ENCODE data around the gene CCDC141.
A peak's percentile ranks its signal among the peaks of the same experiment; 100 is the strongest.
"Not testable (repeated sequence)": the region's sequence is repeated elsewhere in the genome, so short reads cannot be mapped to it uniquely, and the experiment has no call there.

CCDC141 gene

DNA sequence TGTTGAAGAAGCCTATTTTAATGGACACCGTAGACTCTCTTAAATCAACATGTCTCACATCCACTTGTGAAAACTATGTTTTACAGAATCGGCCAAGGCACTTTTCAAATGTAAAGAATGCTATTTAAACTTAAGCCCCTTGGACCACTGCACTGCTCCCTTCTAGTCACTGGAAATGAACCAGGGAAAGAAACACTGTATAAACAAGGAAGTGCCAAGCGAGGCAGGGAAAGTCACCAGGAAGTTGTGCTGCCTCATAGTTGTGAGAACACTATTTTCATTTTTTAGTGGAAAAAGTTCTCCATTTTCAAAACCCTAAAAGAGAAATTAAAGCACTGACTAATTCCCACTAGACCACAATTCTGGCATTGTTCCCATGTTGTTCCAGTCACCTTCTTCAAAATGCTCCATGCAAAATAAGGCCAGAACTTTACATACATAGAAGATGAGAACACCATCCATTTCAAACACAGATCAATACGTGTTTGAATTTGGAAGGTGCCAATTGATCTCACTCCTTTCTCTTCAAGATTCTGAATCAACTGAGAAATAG lies 13.5 kb downstream of the CCDC141 start:
- DNase-seq (ENCODE audit: low spot score): no peak

DNA sequence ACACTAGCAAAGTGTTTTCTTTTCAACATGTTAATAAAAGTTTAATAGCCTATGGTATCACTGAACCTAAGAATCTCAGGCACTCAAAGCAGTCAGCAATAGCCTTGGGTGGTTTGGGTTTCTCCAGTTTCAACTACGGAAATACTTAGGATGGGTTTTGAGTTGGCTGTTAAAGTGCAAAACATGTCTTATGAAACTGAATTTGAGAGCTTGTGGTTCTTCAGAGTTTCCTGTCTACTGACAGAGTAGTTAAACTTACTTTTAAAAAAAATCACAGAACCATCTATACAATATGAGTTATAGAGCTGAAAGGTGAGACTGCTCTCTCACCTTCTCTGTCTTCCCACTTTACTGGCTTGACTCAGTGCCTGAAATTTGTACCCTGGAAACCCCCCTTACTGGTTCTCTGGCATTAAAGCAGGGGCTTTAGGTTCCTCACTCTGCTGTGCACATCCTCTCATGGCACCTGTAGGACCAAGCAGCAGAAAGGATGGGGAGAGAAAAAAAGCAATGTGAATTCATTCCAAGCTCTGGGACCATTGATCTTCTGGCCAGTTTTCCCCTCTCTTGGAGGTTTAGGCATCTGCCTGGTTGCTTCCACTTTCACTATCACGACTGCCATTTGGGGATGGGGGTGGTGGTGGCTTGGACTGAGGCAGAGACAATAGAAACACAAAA lies 18.1 kb downstream of the CCDC141 start:
- no peak for DNase-seq (ENCODE audit: low spot score)

DNA sequence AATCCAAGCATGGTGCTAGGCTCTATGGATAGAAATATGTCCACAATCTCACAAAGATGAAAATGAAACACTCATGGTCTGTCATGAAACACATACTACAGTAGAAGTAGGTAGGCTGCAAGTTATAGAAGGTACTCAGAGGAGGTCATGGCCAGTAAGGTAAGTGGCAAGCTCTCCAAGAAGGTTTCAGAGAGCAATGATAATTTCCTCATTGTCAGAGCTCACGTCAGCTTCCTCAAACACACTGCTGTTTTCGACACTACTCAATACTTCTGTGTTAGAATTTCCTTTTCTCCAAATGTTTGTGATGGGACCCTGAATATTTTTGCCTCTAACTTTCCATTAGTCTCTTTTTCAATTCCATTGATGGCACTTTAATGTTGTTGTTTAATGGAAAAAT lies 25.5 kb downstream of the CCDC141 start:
- DNase-seq (ENCODE audit: low spot score): no peak

GRCh38 chr2:179022685-179023084 lies 27.3 kb downstream of the CCDC141 start:
- no peak for DNase-seq (ENCODE audit: low spot score)

DNA sequence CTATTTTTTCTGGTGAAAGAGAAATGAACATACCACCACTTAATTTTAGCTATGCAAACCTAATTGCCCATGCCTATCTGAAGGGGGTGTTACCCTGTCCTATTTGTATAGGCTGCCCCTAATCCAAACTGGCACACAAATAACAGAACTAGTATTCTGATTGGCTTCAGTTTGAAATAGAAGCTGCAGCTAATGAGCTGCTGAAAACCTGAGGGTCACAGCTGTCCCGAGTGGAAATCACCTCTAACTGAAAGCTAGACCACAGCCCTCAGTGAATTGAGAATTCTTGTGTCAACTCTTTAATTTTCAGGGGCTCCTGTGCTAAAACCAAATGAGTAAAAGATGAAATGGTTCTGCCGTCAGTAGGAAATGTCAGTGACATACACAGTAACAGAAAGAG lies 28.7 kb downstream of the CCDC141 start:
- DNase-seq (ENCODE audit: low spot score): no peak

GRCh38 chr2:179020156-179020750 lies 29.7 kb downstream of the CCDC141 start:
- DNase-seq (ENCODE audit: low spot score): peak; percentile 17

DNA sequence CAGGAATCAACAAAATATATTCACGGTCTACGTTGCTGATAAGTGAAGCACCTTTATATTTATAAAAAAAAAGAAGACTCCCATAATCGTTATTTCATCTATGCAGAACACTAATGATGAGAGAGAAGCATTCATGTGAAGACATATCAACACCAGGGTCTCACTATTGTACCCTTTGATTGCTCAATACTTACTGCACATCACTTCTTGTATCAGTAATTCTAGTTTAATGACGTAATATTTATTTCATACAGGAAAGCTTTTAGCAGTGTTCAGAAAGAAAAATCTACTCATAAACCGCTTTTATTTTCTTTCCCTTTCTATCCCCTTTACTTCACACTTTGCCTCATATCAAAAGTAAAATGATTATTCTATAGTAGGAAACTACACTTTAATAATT lies 30.7 kb downstream of the CCDC141 start:
- DNase-seq (ENCODE audit: low spot score): no peak

DNA sequence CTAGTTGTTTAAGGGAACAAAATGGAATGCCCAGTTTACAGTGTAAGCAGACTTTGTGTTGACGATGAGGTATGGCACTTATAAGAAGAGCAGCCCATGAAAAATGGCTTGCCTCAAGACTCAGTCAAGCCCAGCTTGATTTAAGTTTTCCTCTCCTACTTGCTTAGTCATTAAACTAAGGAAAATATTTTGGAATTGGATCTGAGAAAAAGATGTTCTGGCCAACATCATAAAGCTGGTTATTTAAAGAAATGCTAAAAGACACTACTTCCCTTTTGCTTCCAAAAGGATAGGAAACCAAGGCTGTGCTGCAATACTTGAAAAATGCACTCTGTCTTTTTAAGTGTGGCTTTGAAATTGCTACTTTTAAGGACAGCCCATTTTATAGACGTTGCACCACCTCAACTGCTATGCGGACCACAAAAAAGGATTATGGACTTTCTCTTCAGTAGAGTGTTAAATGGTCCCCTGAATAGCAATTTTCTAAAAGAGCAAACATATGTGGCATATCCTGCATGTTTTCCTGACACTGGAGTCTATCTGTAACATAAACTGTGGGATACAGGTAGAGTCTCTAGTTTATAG lies 32.1 kb downstream of the CCDC141 start:
- no peak for DNase-seq (ENCODE audit: low spot score)

- DNase-seq (ENCODE audit: low spot score): not testable (repeated sequence)
Measured at GRCh38 chr2:179014189-179014588, 35.7 kb downstream of the CCDC141 start.

- DNase-seq (ENCODE audit: low spot score): no peak
Measured at GRCh38 chr2:179005976-179006375, 44.0 kb downstream of the CCDC141 start.

DNA sequence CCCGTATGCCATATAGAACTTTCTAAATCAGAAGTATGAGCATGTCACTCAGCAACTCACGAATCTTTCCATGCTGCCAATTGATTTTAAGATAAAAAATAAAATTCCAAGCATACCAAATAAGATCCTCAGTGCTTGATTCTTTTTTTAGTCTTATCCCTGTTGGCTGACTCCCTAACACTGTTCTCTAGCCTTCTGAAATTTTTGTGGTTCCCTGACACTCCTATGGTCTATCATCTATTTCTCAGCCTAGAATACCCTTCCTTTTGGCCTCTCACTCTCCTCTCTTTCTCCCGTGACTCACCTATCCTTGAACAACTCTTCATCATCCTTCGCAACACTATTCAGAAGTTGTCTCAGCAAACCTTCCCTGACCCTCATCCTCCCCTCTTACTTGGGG lies 50.5 kb downstream of the CCDC141 start:
- no peak for DNase-seq (ENCODE audit: low spot score)

DNA sequence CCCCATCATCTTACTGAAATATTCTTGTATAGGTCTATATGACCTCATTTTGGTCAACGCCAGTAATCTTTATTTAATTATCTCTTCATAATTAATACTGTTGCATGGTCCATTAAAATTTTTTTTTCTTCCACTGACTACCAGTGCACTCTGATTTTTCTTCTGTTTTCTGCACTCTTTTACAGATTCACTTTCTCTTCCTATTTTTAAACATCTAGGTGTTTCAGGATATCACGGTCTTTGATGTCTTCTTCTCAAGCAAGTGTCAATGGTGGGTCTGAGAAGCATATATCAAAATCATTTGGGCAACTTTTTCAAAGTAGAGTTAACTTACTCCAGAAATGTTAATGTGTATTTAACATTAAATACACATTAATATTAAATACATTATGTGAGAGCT lies 51.4 kb downstream of the CCDC141 start:
- no peak for DNase-seq (ENCODE audit: low spot score)

DNA sequence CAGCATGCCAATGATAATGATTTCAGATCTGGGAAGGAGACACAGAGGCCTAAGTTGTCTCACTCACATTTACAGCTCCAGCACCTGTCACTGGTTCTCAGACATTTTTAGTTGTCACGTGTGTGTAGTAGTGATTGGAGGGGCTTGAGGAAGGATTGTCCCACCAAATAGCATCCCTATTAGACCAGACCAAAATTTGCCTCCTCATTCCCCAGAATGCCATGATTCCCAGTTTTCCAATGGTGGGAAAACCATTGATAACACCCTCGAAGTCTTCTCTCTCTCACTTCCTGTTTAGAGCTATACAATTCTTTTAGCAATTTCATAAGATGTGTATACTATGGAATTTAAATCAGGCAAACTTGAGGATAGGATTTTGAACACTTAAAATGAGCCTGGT lies 52.5 kb downstream of the CCDC141 start:
- DNase-seq (ENCODE audit: low spot score): no peak

GRCh38 chr2:178997067-178997466 lies 52.9 kb downstream of the CCDC141 start:
- no peak for DNase-seq (ENCODE audit: low spot score)

DNA sequence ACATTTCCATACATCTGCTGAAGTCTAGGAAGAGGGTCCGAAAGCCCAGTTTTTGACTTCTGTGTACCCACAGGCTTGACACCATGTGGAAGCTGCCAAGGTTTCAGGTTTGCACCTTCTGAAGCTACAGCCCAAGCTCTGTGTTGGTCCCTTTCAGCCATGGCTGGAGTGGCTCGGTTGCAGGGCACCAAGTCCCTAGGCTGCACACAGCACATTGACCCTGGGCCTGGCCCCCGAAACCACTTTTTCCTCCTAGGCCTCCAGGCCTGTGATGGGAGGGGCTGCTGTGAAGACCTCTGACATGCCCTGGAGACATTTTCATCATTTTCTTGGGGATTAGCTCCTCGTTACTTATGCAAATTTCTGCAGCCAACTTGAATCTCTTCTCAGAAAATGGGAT lies 55.7 kb downstream of the CCDC141 start:
- no peak for DNase-seq (ENCODE audit: low spot score)

- DNase-seq (ENCODE audit: low spot score): no peak
Measured at GRCh38 chr2:178993788-178994187, 56.1 kb downstream of the CCDC141 start.

GRCh38 chr2:178992719-178993118 lies 57.2 kb downstream of the CCDC141 start:
- peak; percentile 9 for DNase-seq (ENCODE audit: low spot score)

DNA sequence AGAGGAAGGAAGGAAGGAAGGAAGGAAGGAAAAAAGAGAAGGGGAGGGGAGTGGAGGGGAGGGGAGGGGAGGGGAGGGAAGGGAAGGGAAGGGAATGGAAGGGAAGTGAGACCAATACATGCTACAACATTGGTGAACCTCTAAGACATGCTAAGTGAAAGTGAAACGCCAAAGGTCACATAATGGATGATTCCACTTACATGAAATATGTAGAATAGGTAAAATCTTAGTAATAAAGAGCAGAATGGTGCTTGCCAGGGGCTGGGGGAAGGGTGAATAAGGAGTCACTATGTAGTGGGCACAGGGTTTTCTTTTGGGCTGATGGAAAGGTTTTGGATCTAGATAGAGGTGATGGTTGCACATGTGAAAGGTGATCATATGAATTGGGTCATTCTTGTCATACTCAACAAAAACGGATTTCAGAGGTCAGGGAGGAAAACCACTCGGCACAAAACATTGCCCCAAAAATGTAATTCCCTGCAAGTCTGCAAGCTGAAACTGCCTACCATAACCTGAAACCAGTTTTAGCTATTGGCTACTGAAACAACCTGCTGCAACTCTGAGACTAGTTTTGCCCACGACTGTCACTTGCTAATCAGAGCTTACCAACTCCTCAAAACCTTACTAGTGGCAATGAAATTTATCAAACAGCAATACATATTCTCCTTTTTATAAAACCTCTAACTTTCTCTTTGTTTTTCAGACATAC lies 59.2 kb downstream of the CCDC141 start:
- DNase-seq (ENCODE audit: low spot score): no peak

- not testable (repeated sequence) for DNase-seq (ENCODE audit: low spot score)
Measured at GRCh38 chr2:178989424-178989823, 60.5 kb downstream of the CCDC141 start.

- DNase-seq (ENCODE audit: low spot score): not testable (repeated sequence)
Measured at GRCh38 chr2:178982652-178983051, 67.3 kb downstream of the CCDC141 start.

DNA sequence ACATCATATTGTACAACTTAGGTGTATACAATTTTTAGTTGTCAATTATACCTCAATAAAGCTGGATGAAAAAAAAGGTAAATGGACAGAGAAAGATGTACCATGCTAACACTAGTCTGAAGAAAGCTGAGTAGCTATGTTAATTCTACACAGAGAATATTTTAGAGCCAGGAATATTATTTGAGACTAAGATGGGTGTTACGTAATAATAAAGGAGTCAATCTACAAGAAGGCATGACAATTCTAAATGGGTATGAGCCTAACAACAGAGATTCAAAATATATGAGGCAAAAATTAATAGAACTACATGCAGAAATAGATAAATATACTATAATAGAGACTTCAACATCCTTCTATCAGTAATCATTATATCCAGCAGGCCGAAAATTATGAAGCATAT lies 69.1 kb downstream of the CCDC141 start:
- DNase-seq (ENCODE audit: low spot score): no peak

- no peak for DNase-seq (ENCODE audit: low spot score)
Measured at GRCh38 chr2:178978667-178979066, 71.3 kb downstream of the CCDC141 start.

DNA sequence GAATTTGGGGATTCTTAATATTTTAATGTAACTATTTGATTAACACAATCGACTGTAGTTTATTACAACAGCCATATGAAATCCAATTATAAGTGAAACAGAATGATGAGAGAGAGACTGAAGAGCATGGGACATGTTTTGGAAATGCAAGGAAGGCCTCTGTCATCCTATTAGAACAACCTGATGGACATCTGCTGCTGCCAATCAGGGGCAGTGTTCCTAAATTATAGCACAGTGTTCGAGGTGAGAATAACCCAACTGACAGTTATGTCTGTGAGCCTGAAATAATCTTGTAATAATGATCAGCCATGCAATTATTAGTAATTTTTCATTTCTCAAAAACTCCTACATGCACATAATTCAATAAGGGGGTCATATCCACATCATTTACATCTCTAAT lies 73.6 kb downstream of the CCDC141 start:
- DNase-seq (ENCODE audit: low spot score): no peak
